Measurements from ENCODE around the gene CCDC89.

The CCDC89 gene

DNA sequence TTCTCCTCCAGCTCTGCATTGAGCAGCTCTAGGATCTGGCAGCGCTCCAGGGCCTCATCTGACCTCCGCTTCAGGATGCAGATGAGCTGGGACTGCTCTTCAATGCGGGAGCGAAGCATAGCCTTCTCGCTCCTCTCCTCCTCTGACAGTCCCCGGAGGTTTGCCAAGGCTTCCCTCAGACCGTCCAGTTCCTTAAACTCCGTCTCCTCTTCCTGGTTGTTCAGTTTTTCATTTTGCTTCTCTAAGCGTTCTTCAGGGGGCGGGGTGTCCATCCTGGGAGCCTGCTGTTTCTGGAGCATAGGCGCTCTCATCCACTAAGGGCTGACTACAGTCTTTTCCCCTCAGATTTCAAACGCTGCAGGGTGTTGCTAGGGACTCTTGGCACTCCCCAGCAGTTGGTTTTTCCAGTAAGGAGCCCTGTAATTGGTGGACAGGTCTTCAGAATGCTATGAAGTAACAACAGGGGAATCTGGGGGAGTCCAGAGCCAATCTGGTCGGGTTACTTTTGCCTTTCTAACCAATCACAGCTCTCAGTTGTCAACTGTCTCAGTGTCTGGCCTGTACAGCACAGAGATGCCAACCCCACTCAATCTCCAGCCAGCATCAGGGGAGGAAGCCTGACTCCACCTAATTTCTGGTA is at the start of gene CCDC89:
Gene CCDC89, minus strand, starts transcription at position 376 of the 640 bp plus-strand sequence. Its CDS starts 65 bp downstream, at position 311.
- DNase-seq (ENCODE audit: low read depth, low spot score): no peak

DNA sequence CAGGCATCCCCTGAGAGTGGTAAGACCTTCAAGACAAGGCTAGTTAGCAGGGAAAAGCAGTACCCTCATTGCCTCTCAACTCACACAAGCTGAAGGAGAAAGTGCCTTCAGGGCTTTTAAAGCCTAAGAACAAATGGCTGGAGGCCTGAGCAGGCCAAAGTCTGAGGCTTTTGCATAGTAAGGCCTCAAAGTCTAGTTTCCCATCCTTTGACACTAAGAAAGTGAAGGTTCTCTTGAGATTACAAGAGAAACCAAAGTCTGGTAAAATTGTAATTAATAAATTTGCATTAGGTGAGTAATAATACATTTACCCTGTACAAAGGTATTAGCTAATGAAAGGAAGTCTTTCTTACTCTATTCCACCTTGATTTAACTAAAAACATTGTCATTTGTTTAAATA is 47.0 kb upstream of the CCDC89 start:
- no peak for DNase-seq (ENCODE audit: low read depth, low spot score)

DNA sequence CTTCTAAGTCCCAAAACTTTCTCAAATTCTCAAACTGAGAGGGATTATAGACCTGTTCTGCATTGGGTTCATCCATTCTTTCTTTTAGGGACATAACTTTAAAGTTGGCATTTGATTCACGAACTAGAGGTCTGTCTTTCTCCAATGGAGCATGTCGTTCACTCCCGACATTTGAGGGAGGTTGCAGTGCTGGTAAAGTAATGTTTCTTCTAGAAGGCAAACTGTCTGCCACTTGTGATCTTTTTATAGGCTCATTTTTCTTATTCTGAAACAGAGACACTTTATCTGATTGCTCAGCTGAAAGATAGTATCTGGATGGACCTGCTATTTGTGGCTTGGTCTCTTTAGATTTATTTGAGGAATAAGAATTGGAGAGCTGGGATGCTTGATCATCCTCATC is 40.4 kb upstream of the CCDC89 start:
- no peak for DNase-seq (ENCODE audit: low read depth, low spot score)

DNA sequence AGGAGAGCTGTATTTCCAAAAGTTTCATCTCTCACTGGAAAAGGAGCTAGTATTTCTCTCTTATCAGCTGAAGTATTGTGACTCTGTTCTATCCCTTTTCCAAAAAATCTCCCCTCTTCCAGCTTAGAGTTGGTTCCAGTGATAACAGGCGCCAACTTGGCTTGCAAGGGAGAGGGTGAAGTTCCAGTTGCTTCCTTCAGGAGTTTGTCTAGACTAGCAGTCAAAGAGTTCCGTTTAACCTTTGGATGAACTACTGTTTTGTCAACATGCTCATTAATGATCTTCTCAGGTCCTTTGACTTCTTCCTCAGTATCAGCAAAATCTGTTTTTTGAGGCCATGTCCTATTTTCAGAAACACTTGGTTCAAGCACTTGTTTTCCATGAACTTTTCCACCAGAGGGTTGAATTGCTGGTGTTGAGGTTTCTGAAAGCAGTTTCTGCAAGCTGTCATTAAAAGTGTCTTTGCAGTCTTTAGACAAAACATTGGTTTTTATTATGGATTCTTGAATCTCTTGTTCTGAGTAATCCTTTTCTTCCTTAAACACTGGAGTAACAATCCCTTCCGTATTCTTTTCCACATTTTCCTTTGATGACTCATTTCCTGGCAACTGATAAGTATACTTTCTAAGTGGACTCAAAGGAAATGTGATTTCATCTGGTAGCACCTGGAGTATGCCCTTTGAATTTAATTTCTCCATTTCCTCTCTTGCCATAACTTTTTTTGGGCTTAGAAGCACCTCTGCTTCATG is 39.7 kb upstream of the CCDC89 start:
- DNase-seq (ENCODE audit: low read depth, low spot score): no peak

DNA sequence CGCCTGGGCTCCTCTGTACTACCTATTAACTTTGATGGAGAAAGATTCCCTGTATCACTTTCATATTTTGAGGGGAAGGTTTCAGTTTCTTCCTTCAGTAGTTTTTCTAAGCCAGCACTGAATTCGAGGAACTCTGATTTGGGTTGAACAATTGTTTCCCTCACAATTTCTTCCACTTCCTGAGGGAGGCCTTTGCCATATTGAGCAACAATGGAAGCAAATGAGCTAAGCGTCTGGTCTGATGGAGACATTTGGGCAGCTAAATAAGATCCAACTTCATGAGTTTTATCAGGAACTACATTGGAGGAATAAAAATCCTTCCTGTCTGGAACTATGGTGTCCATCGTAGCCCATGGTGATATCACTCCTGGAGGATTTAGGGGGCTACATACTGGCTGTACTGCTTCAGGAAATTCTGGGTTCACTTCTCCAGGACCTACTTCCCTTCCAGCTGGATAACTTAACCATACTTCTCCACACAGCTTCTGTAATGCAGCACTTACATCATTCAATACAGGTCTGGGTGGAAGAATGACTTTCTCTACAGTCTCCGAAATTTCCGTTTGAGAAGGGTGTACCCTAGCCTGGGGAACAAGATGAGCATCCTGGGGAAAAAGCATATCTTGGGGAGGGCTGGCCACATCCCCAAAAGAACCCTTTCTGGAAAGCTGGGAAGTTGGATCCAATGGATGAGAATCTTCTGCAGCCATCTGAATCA is 38.9 kb upstream of the CCDC89 start:
- no peak for DNase-seq (ENCODE audit: low read depth, low spot score)

DNA sequence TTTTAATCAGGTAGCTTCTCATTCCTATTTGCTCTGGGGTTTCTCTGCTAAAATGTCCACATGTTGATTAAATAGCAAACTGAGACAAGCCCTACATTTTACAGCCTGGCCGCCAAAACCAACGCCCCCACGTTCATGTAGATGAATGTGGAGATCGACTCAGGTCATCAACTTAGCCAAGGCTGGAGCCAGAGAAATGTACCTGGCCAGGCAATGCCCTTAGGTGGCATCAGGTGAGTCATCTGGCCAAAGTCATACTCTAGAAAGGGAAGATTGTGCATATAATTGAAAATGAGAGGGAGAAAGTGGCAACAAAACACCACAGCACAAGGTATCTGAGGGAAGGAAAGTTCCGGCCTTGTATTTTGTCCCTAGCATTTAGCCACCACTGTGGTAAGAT is 37.1 kb upstream of the CCDC89 start:
- no peak for DNase-seq (ENCODE audit: low read depth, low spot score)

DNA sequence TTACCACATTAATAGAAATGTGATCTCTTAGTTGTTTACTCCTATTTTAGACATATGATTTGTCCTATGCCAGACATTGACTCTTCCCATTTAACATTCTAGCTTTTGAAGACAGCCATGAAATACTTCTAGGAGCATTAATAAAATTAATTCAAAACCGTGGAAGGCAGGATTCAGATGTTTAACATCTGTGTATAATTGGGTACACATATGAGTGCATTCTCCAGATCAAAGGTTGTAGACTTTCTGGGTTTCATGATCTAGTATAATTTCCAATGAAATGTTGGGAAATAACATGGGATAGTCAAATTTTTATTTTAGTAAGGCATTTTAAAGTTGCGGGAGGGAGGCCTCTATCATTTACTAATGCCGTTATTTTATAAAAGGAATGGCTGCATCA is 35.2 kb upstream of the CCDC89 start:
- DNase-seq (ENCODE audit: low read depth, low spot score): no peak

DNA sequence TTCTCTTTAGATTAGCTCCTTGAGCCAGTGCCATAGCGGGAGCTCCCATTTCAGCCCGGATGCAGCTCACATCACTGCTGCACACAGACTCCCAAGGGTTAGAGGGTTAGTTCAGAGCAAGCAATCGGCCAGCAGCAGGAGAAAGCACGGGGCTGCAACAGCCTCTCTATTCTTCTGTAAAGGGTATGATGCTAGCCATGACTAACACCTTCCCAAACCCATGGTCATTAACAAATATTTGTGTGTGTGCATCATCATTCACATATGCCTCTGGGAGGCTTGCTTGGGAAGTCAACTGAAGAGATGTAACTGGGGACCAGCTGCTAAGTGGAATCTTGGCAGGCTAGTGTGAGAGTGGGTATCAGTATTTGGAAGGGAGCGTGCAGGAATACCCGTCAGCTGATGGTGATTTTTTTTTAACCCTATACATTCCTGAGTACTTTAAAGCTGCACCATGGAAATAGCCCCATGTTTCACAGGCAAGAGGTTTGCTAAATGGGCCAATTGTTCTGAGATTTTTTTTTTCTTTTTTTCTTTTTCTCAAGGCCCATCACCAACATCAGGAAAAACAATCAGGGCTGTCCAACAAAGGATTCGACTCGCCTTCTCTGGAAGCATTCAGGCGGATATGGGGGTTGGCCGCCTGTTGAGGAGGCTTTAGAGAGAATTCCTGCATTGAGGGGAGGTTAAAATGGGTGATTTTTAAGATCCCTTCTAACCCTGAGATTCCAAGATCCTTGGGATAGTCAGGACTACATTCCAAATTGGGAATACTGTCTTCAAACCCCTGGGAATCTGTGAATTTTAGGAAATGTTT is 33.2 kb upstream of the CCDC89 start:
- DNase-seq (ENCODE audit: low read depth, low spot score): no peak

DNA sequence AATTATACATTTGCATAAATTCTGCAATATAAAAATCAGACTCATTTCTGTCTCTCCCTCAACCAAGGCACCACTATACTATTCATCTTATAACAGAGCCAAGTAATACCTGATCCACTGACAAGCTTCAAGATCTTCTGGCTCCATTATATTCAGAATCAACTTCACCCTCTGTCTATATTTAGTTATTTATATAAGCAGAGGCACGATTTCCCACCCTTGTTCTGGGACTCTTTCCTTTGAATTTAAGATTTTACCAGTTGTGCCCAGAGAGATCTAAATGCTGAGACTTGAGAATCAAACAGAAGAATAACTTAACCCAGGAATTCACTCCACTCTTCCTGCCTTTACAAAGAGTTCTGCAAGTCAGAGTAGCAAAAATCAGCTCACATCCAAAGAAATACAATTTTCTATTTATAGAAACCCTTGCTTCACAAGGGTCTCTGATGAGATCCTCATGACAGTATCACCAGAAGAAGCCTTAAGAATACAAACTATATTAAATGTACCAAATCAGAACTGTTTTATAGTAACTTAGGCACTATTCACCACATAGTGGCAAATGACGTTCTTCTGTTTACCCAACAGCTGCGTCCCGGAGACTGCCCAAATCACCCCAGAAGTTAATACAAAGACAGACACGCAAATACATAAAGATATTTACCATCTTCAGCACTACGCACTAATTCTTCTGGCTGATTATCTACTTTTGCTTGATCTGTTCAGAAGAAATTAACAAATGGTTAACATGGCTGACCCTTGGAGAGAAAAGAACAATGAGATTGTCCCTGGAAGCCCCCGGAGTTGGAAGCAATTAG is 32.3 kb upstream of the CCDC89 start:
- no peak for DNase-seq (ENCODE audit: low read depth, low spot score)

DNA sequence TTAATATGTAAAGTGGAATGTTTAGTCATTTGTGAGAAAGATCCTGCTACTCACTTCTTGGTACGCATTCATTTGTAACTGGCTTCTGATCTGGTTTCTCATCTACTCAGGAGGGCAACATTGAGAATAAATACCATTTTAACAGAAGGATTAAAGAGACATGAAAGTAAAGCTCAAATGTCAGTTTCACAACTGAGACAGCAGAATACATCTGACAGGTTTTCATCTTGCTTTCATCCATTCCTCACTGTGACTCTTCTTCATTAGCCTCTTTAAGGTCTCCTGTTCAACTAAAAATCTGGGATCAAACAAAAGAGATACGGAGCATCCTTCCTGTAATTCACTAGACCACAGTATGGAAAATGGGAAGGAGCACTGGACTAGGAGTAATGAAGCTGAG is 31.4 kb upstream of the CCDC89 start:
- DNase-seq (ENCODE audit: low read depth, low spot score): no peak

DNA sequence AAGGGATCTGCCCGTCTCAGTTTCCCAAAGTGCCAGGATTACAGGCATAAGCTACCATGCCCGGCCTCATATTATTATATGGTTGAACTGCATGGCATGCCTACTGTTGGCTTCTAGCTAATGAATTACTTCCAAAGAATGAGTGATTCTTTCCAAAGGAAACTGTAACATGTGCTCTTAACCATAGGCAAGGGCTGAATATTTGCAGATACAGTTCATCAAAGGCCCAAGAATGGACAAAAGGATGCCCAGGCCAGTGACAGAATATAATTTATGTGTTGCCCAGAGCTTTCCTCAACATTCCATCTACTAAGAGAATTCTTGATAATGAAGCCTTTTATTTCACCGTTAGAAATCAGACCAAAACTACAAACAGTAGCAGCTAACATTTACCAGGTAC is 27.0 kb upstream of the CCDC89 start:
- no peak for DNase-seq (ENCODE audit: low read depth, low spot score)

DNA sequence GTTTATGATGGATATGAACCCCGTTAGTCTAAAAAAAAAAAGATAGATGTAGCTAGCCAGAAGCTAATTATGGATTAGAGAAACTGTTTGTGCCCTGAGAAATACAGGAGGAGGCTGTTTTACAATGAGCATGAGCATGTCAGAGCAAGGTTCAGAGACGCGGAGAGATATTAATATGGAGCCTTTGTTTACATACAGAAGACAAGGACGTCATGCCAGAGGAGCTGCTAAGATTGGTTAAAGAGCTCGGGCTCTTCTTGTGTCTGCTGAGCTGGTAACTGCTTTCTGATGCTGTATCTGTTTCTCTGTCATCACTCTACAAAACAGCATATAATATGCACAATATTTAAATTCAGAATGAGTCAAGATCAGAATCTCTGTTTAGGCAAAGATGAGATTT is 24.9 kb upstream of the CCDC89 start:
- no peak for DNase-seq (ENCODE audit: low read depth, low spot score)

DNA sequence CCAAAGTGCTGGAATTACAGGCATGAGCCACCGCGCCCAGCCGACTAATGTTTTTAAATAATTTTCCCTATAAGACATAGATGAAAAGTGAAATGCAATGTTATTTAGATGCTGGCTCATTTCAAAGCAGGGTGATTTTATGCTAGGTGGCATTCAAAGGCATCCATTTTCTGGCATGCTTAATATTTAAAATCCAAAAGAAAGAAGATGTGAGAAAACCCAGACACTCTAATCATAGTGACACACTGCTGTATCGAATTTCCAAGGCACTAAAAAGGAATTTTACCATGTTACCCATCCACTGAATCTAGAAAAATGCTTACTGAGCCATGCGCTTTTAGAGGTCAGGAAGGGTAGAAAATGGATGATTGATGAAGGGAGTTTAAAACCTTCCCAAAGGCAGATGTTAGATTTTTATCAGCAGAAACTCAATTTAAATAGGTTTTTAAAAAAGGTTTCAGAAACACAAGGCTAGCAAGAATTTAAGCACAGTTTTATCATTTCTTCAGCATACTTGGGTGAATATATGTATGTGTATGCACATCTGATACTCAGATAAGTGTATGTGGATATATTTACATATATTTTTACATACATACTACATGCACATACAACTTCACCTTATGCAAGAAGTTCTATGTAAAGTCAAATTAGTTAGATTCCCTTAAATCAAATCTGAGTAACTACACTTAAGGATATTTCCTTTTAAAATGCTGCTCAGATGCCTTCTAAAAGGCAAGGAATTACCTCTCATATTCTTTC is 24.1 kb upstream of the CCDC89 start:
- no peak for DNase-seq (ENCODE audit: low read depth, low spot score)

DNA sequence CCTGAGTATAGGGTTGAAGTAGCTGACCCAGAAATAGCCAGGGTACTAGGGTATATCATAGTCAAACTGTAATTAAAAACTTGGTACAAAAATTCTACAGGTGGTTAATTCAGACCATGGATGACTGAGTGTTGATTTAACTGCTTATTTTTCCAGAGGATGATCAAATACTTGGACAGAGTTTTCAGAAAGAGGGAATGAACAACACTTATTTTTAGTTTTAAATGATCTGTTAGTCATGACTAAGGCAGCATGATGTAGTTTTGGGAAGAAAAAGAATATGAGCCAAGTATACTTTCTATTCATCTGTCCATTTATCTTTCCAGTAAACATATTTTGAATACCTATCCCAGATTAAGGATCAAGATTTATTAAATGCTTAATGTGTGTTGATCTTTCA is 19.8 kb upstream of the CCDC89 start:
- DNase-seq (ENCODE audit: low read depth, low spot score): no peak

DNA sequence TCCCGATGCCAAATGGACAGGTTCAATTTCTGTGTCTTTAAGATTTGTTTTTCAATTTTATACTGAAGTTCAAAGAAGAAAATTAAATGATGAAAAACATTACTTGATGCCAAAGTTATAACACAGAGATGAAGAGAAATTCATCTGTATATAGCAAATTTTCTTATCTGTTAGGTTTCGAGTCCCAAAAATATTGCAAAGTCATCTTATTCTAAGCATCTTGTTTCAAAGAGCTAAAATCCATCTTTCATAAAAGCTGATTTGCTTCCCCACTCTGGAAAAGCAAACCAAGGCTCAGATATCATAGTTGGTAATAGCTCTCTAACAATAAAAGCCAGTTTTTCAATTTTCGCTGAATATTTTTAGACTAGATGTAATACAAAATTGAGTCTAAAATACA is 19.0 kb upstream of the CCDC89 start:
- DNase-seq (ENCODE audit: low read depth, low spot score): no peak

DNA sequence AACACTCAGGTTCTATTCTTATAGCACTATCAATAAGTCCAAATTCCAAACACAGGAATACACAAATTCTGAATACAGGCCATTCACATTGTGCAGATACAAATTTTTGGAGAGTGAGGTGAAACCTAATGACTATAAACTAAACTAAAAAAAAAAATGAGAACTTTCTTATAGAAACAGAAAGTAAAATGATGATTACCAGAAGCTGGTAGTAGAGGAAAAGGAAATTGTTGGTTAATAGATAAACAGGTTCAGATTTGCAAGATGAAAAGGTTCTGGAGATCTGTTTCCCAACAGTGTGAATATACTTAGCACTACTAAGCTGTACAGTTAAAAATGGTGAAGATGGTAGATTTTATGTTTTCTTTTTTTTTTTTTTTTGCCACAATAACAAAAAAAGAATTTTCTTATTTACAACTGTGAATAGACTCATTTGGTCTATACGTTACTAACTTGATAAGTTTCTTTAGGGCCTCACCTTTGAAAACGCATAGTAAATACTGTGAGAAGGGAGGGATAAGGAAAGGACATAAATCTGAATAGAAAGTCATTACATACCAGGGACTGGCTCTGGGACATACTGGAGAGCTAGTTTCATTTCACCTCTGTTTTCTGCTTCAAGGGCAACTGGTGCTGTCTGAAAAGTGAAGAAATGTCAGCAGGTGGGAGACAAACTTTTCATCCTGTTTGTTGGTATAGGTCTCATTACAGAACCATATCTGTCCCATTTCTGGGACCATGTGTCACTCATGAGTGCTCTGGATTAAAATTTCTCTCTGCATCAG is 14.2 kb upstream of the CCDC89 start:
- no peak for DNase-seq (ENCODE audit: low read depth, low spot score)

DNA sequence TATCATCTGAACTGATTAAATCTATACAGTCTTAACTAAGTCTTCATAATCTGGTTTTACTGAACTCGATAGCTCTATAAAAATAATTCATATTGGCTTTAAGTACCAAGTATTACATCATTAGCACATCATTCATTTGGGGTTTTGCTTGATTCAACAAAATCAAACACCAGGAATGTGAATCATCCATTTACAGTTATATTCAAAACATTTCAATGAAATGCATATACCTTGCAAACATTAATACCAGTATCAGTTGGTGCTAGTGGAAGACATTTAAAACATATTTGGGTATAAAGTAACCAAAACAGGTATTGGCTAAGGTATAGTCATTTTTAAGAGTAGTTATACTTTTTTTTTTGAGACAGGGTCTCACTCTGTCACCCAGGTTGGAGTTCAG is 12.2 kb upstream of the CCDC89 start:
- DNase-seq (ENCODE audit: low read depth, low spot score): no peak

DNA sequence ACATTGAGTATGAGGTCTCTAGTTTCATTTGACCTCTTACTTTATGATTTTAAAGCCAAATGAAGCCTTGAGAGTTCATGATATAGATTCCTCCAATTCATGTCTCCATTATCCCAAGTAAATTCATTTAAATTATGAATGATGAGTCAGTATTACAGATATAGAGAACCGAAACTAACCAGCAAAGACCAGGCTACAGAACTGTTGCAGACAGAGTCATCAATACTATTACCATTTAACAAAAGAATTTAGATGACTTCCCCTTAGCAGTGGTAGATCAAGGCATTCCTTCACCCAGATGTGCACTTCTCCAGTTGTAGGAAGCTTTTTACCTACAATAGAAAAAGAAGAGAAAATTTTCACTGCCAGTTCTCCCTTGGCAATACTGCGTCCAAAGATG is 11.8 kb upstream of the CCDC89 start:
- DNase-seq (ENCODE audit: low read depth, low spot score): no peak

DNA sequence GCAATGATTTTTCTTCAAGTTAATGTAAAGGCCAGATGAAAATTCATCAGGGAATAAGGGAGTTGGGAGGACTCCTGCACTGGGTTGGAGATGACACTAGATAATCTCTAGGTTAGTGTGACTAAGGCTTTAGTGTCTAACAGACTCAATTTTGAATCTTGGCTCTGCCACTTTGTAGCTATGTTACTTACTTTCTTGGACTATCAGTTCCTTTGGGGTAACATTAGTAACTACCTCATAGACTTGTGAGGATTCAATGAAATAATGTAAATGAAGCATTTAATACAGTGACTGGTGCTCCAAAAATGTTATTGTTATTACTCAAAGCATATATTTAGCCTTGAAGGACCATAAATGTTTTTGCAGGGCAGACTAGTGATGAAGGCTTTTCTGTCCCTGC is 9.6 kb upstream of the CCDC89 start:
- DNase-seq (ENCODE audit: low read depth, low spot score): no peak
